Measurements from ENCODE around the gene ZNF80.

DNA sequence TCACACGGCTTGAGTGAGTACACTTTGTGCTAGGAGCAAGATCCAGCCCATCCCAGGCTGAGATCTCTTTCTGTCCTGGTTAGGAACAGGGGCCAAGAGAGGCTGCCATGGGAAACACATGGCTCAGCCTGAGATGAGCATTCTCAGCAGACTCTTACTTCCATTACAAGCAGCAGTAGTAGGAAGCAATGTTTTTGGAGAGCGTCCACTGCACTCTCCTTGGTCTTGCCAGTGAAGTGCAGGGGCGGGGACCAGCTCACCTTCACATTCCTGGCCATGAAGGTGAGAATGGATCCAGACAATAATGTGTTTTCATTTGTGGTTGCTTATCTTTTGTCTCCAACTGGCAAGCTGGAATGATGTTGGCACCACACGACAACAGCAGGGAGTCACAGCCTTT, 24.7 kb downstream of the ZNF80 start:
- TF ChIP-seq GATA2 (IDR thresholded peaks at IDR 0.05; ENCODE audit: low read depth, low read length) (no peak), GATA3 (IDR thresholded peaks at IDR 0.05; ENCODE audit: low read depth, low read length) (no peak)
